K562 (cell line): ENCODE data around the gene RASL12. TPM values are rescaled to one million over a fixed set of nuclear protein-coding genes. Genes with fewer than 3 reads are reported as not detected.

Experiments used
- ATAC-seq: fragments of 200-7000 bp; cut with Tn5 transposase; 3 replicates; pipeline ENCODE4 v1.9.1; 2020; ENCODE audit warnings: moderate library complexity
- BruUV-seq: library from RNA; stranded (reverse); fragments of 400-500 nt; replicated peaks from 2 replicates; lab custom pipeline; 2021; lab: Mats Ljungman, UMichigan
- CTCF ChIA-PET: fragments of 300-600 bp; formaldehyde crosslinking; extraction: SDS; loops from one replicate; lab custom pipeline; 2021; ENCODE audit warnings: low intra/inter-chr PET ratio; lab: Yijun Ruan, JAX
- POLR2A ChIA-PET: fragments of 300-600, 350-650 bp; sonication (Branson Sonifier 250); formaldehyde crosslinking; extraction: SDS; loops from one replicate; lab custom pipeline; 2021; ENCODE audit warnings: antibody characterized with exemption, inconsistent platforms; lab: Yijun Ruan, JAX
- DNase-seq, 4 experiments: peaks; one replicate each; pipeline versions ENCODE4 v3.0.0 to v3.0.0-alpha.2; 2011 to 2018; ENCODE audit warnings: low spot score in 3 of 4, mixed read lengths in 3 of 4; ENCODE audit errors: extremely low read depth in 1 of 4
- FAIRE-seq: peaks from 2 replicates; lab custom pipeline; 2011; peaks lifted over from hg19 to GRCh38; lab: Jason Lieb, UNC
- H2AFZ ChIP-seq: 2 replicates; pipeline ENCODE4 v1.6.0; 2011; ENCODE audit warnings: low read depth, low read length, control low read depth, inconsistent platforms
- H3K27ac ChIP-seq: fragments of 200-600 bp; 3 replicates; pipeline ENCODE4 v1.8.0; 2011; ENCODE audit warnings: low read depth, mild to moderate bottlenecking, control low read depth, inconsistent platforms, low read length, moderate library complexity, mixed read lengths; ENCODE audit errors: extremely low read depth
- H3K27me3 ChIP-seq, 2 experiments: fragments of 300-600 bp in 1 of 2; 2 replicates in 1 of 2; 3 replicates in 1 of 2; pipeline versions ENCODE4 v1.6.0 to v1.8.0; 2011; ENCODE audit warnings: inconsistent platforms in 2 of 2, low read length in 2 of 2, mild to moderate bottlenecking in 1 of 2, mixed read lengths in 1 of 2, moderate library complexity in 1 of 2; ENCODE audit not compliant: control insufficient read depth in 2 of 2, insufficient read depth in 2 of 2
- H3K36me3 ChIP-seq: fragments of 300-600 bp; 3 replicates; pipeline ENCODE4 v1.8.0; 2011; ENCODE audit warnings: mild to moderate bottlenecking, low read length, inconsistent platforms; ENCODE audit not compliant: control insufficient read depth, insufficient read depth
- H3K4me1 ChIP-seq, 2 experiments: fragments of 200-600 bp in 1 of 2; replicated peaks in 1 of 2; 2 replicates in 1 of 2; 3 replicates in 1 of 2; pipeline versions ENCODE4 v1.5.1 to v1.8.0; 2011; ENCODE audit warnings: inconsistent platforms in 2 of 2, low read length in 2 of 2, mild to moderate bottlenecking in 1 of 2, mixed read lengths in 1 of 2, moderate library complexity in 1 of 2; ENCODE audit not compliant: control insufficient read depth in 2 of 2, insufficient read depth in 2 of 2
- H3K4me2 ChIP-seq: 2 replicates; pipeline ENCODE4 v1.6.1; 2011; ENCODE audit warnings: low read length, control low read depth, inconsistent platforms, mixed read lengths; ENCODE audit not compliant: insufficient read depth
- H3K4me3 ChIP-seq: fragments of 200-600 bp; sonication (generic), shearing (Covaris generic); 2 replicates; pipeline ENCODE4 v1.5.1; 2016; ENCODE audit warnings: control low read depth, inconsistent platforms
- H3K79me2 ChIP-seq: fragments of 200-600 bp; 3 replicates; pipeline ENCODE4 v1.8.0; 2011; ENCODE audit warnings: low read length, inconsistent platforms; ENCODE audit not compliant: control insufficient read depth, insufficient read depth
- H3K9ac ChIP-seq, 2 experiments: 2 replicates each; pipeline versions ENCODE4 v1.6.0 to v1.6.1; 2011; ENCODE audit warnings: low read depth in 2 of 2, low read length in 2 of 2, control low read depth in 1 of 2, inconsistent platforms in 1 of 2, mild to moderate bottlenecking in 1 of 2, mixed read lengths in 1 of 2; ENCODE audit not compliant: insufficient read depth in 1 of 2
- H3K9me1 ChIP-seq: one replicate; pipeline ENCODE4 v1.6.0; 2011; ENCODE audit warnings: inconsistent platforms, mild to moderate bottlenecking, low read length, moderate library complexity; ENCODE audit not compliant: control insufficient read depth, insufficient read depth
- H3K9me3 ChIP-seq: replicated peaks from 2 replicates; pipeline ENCODE4 v1.5.1; 2011; ENCODE audit warnings: low read depth, low read length, inconsistent platforms; ENCODE audit not compliant: control insufficient read depth, insufficient read depth
- H4K20me1 ChIP-seq: replicated peaks from 2 replicates; pipeline ENCODE4 v1.6.1; 2011; ENCODE audit warnings: low read length, inconsistent platforms, mixed read lengths; ENCODE audit not compliant: control insufficient read depth, insufficient read depth
- THRA ChIP-seq: fragments of 450-650 bp; IDR thresholded peaks from 2 replicates; pipeline ENCODE4 v1.6.1; 2017; ENCODE audit warnings: mild to moderate bottlenecking, moderate library complexity
- WGBS: fragments of 100-300 bp; shearing (Covaris generic); methylation state at CpG from one replicate; pipeline ENCODE4 v1.1.6; 2016; ENCODE audit warnings: low coverage, mixed read lengths; ENCODE audit not compliant: insufficient coverage; ENCODE audit errors: missing lambda C conversion rate; 5-methylcytosine and 5-hydroxymethylcytosine counted together
- in situ Hi-C: fragments of 300-500 bp; cut with MboI; formaldehyde crosslinking; loops from 4 replicates; pipeline ENCODE4 v1.15.0; 2018; ENCODE audit warnings: inconsistent platforms, mixed read lengths
- intact Hi-C: fragments of 100-400 bp; cut with micrococcal nuclease; formaldehyde crosslinking; loops from 2 replicates; pipeline ENCODE4 v1.14.2; 2022
- polyA plus RNA-seq, 8 experiments: library from polyadenylated mRNA; depleted of rRNA in 4 of 8; stranded (reverse) in 5 of 8; unstranded in 3 of 8; fragments of >200 nt; fragmentation: Nextera tagmentation in 2 of 8; fragmentation: Illumina TruSeq in 1 of 8; extraction: Ambion mirVana in 2 of 8; extraction: Trizol in 1 of 8; gene quantifications; 2 replicates each; pipeline versions ENCODE4 v1.2.1 to v1.2.3, GENCODE V29; 2011 to 2014; ENCODE audit warnings: inconsistent platforms in 1 of 8, missing spikeins in 1 of 8
- total RNA-seq, 7 experiments: library from RNA; depleted of rRNA in 6 of 7; stranded (reverse); fragments of >200 nt in 6 of 7; fragmentation: Illumina TruSeq in 2 of 7; extraction: Trizol in 2 of 7; gene quantifications; 2 replicates each; pipeline versions ENCODE4 v1.2.1 to v1.2.3, GENCODE V29; 2011 to 2021; ENCODE audit warnings: low replicate concordance in 1 of 7

RASL12 gene
- total and polyA plus RNA-seq, 9 of the 15 experiments (the other 6 are each of a cell fraction or from before 2014, with no cell fraction given): not detected

GRCh38 chr15:65096481-65097385 is 28.9 kb upstream of the RASL12 start:
- CTCF ChIA-PET: no interaction called here

More at GRCh38 chr15:65096481-65097385, 28.9 kb upstream of the RASL12 start:
- FAIRE-seq: no peak
- no peak for TF ChIP-seq THRA
- no peak overlapping the region for H3K4me3 ChIP-seq
- no peak overlapping the region for H3K4me2 ChIP-seq
- intact Hi-C loops: no loop called here
- no peak for ATAC-seq
- no peaks in the 10 kb centered on the region; a peak in 1 of 5 replicates for H3K27me3 ChIP-seq
- POLR2A ChIA-PET: interaction anchor here (1.4 kb wide), 1 partner anchor 208 kb away, joined by 4 read pairs; the partner anchor contains the start of gene RNU5B-1
- in situ Hi-C loops: no loop called here
- H3K79me2 ChIP-seq: no peaks in the 10 kb centered on the region
- peaks cover 3% of the 10 kb centered on the region for H3K9me1 ChIP-seq
- WGBS: 31% methylated on average over 6 of the region's 6 CpGs
- peaks cover 18% of the 10 kb centered on the region; the same call in 2 of the 3 replicates for H3K36me3 ChIP-seq
- BruUV-seq: no TSS peak
- no peaks in the 10 kb centered on the region for H4K20me1 ChIP-seq
- peaks cover 0 to 5% of the 10 kb centered on the region in 2 experiments; a peak in 1 of 5 replicates for H3K4me1 ChIP-seq
- no peak overlapping the region for H2AFZ ChIP-seq
- DNase-seq: no peak
- no peak overlapping the region for H3K27ac ChIP-seq
- 0 out of 4 replicates have a peak overlapping the region, but pooled peaks of 1 of the 2 experiments have one; percentile 12 for H3K9ac ChIP-seq
- no peaks in the 10 kb centered on the region for H3K9me3 ChIP-seq
